AG20443 (cell line): ENCODE measurements around the gene SYTL2.
"Not testable (repeated sequence)": the region's sequence is repeated elsewhere in the genome, so short reads cannot be mapped to it uniquely, and the experiment has no call there.

Experiments
- DNase-seq: peaks from one replicate; pipeline ENCODE4 v3.0.0; 2012; ENCODE audit warnings: low spot score, mixed read lengths

Gene SYTL2

DNA sequence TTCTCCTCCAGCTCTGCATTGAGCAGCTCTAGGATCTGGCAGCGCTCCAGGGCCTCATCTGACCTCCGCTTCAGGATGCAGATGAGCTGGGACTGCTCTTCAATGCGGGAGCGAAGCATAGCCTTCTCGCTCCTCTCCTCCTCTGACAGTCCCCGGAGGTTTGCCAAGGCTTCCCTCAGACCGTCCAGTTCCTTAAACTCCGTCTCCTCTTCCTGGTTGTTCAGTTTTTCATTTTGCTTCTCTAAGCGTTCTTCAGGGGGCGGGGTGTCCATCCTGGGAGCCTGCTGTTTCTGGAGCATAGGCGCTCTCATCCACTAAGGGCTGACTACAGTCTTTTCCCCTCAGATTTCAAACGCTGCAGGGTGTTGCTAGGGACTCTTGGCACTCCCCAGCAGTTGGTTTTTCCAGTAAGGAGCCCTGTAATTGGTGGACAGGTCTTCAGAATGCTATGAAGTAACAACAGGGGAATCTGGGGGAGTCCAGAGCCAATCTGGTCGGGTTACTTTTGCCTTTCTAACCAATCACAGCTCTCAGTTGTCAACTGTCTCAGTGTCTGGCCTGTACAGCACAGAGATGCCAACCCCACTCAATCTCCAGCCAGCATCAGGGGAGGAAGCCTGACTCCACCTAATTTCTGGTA is 125.0 kb downstream of the SYTL2 start, which contains the start of gene CCDC89:
Gene CCDC89, minus strand, starts transcription at position 376 of the 640 bp plus-strand sequence. Its CDS starts 65 bp downstream, at position 311.
- DNase-seq: peak; percentile 93

GRCh38 chr11:85685125-85685819 is 125.7 kb downstream of the SYTL2 start:
- DNase-seq: no peak

GRCh38 chr11:85682330-85683305 is 128.3 kb downstream of the SYTL2 start:
- DNase-seq: peak; percentile 95

DNA sequence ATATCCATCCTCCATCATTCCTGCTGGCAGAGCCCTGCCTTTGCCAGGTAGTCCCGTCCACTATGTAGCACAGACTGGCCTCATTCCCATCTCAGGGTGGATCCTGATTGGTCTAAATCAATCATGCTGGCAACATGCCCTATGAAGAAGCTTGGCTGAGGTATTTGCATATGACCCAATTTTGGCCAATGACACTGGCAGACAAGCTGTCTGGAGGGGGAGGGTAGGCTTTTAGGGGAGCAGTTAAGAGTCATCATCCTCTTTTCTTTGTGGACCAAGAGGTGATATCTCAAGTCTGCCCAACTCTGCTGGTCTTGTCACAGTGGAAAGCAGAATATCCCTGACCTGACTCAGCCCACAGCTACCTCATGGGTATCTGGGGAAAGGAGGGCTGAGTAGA is 130.0 kb downstream of the SYTL2 start:
- no peak for DNase-seq

GRCh38 chr11:85679576-85679975 is 131.4 kb downstream of the SYTL2 start:
- DNase-seq: no peak

DNA sequence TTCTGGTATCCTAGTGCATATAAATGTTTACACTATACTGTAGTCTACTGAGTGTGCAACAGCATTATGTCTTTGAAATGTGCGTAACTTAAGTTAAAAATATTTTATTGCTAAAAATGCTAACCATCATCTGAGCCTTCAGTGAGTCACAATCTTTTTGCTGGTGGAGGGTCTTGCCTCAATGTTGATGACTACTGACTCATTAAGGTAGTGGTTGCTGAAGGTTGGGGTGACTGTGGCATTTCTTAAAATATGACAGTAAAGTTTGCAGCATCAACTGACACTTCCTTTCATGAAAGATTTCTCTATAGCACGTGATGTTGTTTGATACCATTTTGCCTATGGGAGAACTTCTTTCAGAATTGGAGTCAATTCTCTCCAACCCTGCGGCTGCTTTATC is 137.5 kb downstream of the SYTL2 start:
- DNase-seq: no peak

DNA sequence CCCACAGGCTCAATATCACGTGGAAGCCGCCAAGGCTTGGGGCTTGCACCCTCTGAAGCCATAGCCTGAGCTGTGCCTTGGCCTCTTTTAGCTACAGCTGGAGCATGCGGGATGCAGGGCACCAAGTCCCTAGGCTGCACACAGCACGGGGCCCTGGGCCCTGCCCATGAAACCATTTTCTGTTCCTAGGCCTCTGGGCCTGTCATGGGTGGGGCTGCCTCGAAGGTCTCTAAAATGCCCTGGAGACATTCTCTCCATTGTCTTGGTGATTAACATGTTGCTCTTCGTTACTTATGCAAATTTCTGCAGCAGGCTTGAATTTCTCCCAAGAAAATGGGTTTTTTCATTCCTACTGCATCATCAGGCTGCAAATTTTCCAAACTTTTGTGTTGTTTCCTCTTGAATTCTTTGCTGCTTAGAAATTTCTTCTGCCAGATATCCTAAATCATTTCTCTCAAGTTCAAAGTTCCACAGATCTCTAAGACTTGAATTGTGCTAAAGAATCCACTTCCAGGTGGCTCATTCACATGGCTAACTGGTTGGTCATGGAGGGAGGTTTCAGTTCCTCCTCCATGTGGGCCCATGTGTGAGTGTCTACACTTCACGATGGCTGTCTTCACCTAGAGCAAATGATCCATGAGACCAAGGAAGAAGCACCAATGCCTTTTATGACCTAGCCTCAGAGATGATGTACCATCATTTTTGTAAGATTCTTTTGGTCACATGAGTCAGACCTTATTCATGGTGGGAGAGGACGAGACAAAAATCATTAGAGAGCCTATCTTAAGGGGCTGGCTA is 138.6 kb downstream of the SYTL2 start:
- DNase-seq: no peak

DNA sequence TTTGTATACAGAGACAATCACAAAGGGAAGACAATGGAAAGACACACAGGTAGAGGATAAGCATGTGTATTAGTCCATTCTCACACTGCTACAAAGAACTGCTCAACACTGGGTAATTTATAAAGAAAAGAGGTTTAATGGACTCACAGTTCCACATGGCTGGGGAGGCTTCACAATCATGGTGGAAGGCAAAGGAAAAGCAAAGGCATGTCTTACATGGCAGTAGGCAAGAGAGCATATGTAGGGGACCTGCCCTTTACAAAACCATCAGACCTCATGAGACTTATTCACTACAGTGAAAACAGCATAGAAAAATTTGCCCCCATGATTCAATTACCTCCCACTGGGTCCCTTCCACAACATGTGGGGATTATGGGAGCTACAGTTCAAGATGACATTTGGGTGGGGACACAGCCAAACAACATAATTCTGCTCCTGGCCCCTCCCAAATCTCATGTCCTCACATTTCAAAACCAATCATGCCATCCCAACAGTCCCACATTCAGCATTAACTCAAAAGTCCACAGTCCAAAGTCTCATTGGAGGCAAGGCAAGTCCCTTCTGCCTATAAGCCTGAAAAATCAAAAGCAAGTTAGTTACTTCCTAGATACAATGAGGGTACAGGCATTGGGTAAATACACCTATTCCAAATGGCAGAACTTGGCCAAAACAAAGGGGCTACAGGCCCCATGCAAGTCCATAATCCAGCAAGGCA is 139.8 kb downstream of the SYTL2 start:
- not testable (repeated sequence) for DNase-seq

DNA sequence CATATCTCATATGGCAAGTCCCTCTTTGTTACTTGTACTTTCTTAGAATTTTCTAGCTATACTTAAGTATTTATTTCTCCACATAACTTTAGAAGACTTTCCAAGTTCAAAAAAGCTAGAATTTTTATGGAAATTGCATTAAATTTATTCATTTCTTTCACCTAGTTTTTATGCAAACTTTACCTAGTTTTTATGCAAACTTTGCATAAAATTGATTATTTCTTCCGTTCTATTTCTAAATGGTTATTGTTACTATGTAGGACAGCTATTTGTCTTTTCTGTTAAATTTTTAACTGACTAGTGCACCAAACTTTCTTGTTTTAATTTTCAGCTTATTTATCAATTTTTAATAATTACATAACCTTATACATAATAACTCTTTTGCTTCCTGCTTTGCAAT is 142.8 kb downstream of the SYTL2 start:
- DNase-seq: no peak

DNA sequence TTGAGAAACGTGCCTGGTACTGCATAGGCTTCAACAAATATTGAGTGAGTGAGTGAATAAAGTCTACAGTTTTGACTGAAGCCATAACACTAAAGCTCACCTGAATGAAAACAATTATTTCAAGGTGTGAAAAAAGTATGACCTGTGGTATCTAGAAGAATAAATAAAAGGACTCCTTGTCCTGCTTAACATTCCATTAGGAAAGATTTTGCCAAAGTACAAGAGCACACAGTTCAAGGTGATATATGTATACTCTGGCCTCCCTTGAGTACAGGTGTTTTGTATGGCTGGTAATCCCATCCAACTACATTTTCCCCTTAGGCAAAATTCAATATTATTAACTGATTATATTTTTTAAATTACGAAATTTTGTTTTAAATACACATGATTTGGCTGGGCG is 144.3 kb downstream of the SYTL2 start:
- no peak for DNase-seq

- DNase-seq: no peak
Measured at GRCh38 chr11:85665733-85666132, 145.2 kb downstream of the SYTL2 start.

- DNase-seq: peak; percentile 96
Measured at GRCh38 chr11:85664615-85665481, 146.1 kb downstream of the SYTL2 start, which contains the start of gene CREBZF. Gene CREBZF, minus strand, starts transcription at chr11:85665129. Its CDS starts 254 bp downstream, at chr11:85664875.

DNA sequence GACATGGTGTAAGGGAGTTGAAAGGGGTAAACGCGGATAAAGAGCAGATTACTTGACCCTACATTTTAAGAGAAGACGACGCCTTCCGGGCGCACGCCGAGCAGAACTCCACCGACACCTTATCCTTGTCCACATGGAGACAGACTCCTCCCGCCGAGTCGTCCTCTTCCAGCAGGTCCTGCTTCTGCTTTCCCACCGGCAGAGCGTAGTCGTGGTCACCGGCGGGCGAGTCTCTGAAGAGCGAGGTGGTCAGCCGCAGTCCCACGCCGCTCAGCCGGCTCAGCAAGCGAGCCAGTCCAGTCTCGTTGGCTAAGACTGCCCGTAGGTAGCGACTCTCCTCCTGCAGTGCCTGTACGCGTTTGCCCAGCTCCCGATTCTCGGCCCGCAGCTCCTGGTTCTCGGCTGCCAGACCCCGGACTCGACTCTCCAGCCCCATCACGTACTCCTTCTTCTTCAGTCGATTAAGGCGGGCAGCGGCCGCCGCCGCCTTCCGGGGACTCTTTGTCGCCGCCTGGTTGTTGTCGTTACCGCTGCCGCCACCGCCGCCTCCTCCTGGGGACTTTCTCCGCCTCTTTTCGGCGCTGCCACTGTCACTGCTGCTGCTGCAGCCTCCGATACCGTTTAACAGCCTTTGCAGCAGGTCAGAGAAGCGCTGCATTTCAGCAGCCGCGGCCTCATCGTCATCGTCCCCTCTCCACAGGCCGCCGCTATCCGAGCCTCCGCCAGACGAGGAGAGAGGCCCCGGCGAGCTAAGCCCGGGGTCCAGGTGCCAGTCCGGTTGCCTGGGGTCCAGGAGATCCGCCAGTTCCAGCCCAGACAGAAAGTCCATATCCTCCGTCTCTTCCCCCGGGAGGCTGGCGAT is 147.0 kb downstream of the SYTL2 start:
- DNase-seq: peak; percentile 73

DNA sequence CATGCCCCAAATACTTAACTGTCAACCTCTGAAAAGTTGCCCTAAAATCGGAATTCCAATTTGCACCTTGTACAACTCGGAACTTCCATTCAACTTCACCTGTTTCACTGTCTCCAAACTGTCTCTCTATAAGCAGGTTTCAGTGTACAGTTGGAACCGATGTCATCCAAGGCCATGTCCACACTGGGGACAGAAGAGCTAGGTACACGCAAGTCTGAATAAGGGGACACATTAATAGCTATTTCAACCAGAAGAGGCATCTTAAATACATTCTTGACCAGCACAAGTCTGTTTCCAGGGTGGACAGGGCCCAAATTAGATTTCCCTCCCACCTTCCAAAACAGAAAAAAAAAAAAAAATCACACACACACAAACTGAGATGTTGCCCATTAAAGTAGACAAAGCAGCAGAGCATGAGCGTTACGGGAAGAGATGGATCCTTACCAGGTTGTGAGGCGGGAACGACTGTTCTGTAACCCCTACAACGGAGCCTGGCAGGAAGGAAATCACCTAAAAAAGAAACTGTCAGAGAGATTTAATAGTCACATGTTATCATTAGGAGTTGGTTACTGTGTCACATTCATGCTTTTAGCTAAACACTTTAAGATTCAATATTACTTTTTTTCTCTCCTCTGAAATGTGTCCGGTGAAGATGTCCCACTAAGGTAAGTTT is 147.7 kb downstream of the SYTL2 start:
- DNase-seq: peak; percentile 12

DNA sequence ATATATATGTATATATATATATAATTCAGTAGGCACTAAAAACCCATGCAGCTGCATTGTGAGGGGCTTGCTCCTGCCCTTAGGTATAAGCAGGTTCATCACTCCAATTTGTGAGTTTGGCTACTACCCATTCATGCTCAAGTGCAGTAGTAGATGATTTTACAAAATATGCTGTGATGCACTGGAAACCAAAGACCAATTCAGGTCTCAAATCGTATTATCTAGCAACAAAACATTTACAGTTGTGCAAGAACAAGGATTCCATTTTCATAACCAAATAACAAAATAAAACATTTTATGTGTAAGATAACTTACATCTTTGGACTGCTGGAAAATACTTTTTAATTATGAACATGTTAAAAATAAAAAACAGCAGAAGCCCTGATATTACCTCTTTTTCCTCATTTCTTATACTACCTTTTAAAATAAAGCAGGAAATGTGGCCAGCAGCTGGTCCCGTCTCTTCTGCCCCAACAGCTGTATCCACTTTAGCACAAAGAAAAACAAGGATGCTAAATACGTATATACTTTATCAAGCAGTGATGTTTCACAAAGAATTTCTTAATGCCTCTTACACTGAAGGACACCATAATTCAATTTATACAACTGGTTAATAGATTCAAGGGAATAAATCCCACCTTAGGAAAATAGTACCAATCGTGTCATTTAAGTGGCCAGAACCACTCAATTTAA is 148.8 kb downstream of the SYTL2 start:
- DNase-seq: peak; percentile 16

DNA sequence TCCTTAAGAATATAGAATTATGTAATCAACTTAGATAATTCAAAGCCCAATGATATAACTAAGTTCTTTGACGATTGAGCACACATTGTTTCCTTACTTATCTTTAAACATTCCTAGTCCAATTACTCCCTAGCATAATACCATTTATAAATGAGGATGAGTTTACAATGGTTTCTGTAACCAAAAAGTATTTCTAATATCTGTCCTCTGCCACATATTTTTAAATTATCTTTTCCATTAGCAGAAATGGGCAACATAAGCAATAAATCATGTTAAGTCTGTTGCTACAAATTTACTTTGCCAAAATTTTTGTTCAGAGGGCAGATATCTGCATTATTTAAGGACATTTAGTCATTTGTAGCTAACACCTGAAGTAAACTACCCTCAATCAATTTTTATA is 152.8 kb downstream of the SYTL2 start:
- no peak for DNase-seq

- no peak for DNase-seq
Measured at GRCh38 chr11:85656777-85657176, 154.2 kb downstream of the SYTL2 start.

DNA sequence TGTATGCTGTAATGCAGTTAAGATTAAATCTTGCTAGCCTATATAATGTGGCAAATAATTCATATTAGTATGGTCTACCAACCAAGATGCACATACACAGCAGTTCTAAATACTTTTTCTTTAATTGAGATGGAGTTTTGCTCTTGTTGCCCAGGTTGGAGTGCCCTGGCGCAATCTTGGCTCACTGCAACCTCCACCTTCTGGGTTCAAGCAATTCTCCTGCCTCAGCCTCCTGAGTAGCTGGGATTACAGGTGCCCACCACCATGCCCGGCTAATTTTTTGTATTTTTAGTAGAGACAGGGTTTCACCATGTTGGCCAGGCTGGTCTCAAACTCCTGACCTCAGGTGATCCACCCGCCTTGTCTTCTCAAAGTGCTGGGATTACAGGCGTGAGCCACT is 156.6 kb downstream of the SYTL2 start:
- DNase-seq: not testable (repeated sequence)
